ENCODE results near the gene HSPBP1.

HSPBP1 gene

GRCh38 chr19:55272142-55272541 is 7.8 kb downstream of the HSPBP1 start:
- no peak for TF ChIP-seq CTCF (IDR thresholded peaks at IDR 0.05; ENCODE audit: control extremely low read depth, extremely low read depth, low read depth, missing control alignments)
- no peak for DNase-seq (ENCODE audit: extremely low spot score)
- ChIA-PET CTCF (no interaction called here), POLR2A (no interaction called here)

- TF ChIP-seq CTCF (IDR thresholded peaks at IDR 0.05; ENCODE audit: control extremely low read depth, extremely low read depth, low read depth, missing control alignments): no peak
- ChIA-PET POLR2A (no interaction called here), CTCF (interaction anchor here (0.8 to 1.9 kb wide), 4 partner anchors 9 to 361 kb away, joined by 3 to 5 read pairs (median 3); no protein-coding TSS in a partner anchor)
- DNase-seq (ENCODE audit: extremely low spot score): no peak
These were observed 9.6 kb downstream of the HSPBP1 start for GRCh38 chr19:55270172-55270942.

DNA sequence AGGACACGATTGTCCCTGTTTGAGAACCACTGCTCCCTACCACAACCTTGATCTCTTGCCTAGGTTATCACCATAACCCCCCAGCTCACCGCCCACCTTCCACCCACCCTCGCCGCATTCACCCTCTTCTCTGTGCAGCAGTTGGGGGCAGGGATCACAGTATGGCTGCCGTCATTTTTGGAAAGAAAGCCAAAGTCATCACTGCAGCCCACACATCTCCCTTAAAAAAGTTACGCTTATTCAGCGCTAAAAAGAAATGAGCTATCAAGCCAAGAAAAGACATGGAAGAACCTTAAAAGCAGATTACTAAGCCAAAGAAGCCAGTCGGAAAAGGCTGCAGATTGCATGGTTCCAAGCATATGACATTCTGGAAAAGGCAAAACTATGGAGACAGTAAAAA is 10.6 kb downstream of the HSPBP1 start:
- no peak for DNase-seq (ENCODE audit: extremely low spot score)
- CTCF ChIA-PET: interaction anchor here (0.8 to 1.9 kb wide), 4 partner anchors 8 to 362 kb away, joined by 3 to 5 read pairs (median 3); no protein-coding TSS in a partner anchor
- POLR2A ChIA-PET: interaction anchor here (0.6 kb wide), 1 partner anchor 303 kb away, joined by 3 read pairs; no protein-coding TSS in a partner anchor
- TF ChIP-seq CTCF (IDR thresholded peaks at IDR 0.05; ENCODE audit: control extremely low read depth, extremely low read depth, low read depth, missing control alignments): no peak

- CTCF ChIA-PET: interaction anchor here (1.0 kb wide), 1 partner anchor 22 kb away, joined by 3 read pairs; no protein-coding TSS in a partner anchor
- DNase-seq (ENCODE audit: extremely low spot score): no peak
- POLR2A ChIA-PET: no interaction called here
- TF ChIP-seq CTCF (IDR thresholded peaks at IDR 0.05; ENCODE audit: control extremely low read depth, extremely low read depth, low read depth, missing control alignments): no peak
These were observed 13.1 kb downstream of the HSPBP1 start for GRCh38 chr19:55266840-55267239.

DNA sequence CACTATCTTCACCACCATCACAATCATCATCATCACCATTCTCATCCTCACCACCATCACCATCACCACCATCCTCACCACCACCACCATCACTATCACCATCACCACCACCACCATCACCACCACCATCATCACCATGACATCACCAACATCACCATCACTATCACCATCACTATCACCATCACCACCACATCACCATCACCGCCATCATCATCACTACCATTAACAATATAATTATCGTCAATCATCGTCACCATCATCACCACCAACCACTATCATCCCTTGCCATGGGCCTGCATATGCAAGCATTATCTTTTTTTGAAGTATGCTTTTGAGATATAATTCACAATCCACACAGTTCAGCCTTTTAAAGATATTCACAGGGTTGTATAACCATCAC is 13.5 kb downstream of the HSPBP1 start:
- ChIA-PET CTCF (no interaction called here), POLR2A (no interaction called here)

GRCh38 chr19:55265723-55266386 is 14.1 kb downstream of the HSPBP1 start:
- no peak for DNase-seq (ENCODE audit: extremely low spot score)
- TF ChIP-seq CTCF (IDR thresholded peaks at IDR 0.05; ENCODE audit: control extremely low read depth, extremely low read depth, low read depth, missing control alignments): no peak
- ChIA-PET POLR2A (no interaction called here), CTCF (no interaction called here)

More for the DNA sequence above, 13.5 kb downstream of the HSPBP1 start:
- no peak for DNase-seq (ENCODE audit: extremely low spot score)
- no peak for TF ChIP-seq CTCF (IDR thresholded peaks at IDR 0.05; ENCODE audit: control extremely low read depth, extremely low read depth, low read depth, missing control alignments)

Measured in GM10248 (cell line).